Fibroblast of the aortic adventitia (primary cell): ENCODE measurements around the gene IL37. TPM values are rescaled to one million over a fixed set of nuclear protein-coding genes. Genes with fewer than 3 reads are reported as not detected.
"Not testable (repeated sequence)": the region's sequence is repeated elsewhere in the genome, so short reads cannot be mapped to it uniquely, and the experiment has no call there.

Source experiments
- DNase-seq: peaks from one replicate; pipeline ENCODE4 v3.0.0-alpha.2; 2010; ENCODE audit warnings: low read depth
- H3K4me3 ChIP-seq: 2 replicates; pipeline ENCODE4 v1.5.1; 2011; ENCODE audit warnings: low read depth, mild to moderate bottlenecking, control low read depth, low read length, moderate library complexity
- total RNA-seq: library from RNA; depleted of rRNA; stranded (reverse); fragments of >200 nt; gene quantifications from 2 replicates; pipeline ENCODE4 v1.2.3, GENCODE V29; 2012; ENCODE audit warnings: low replicate concordance
- TF ChIP-seq, protein P1 (sequence below): IDR thresholded peaks from 2 replicates; pipeline ENCODE4 v1.5.1; 2011; ENCODE audit warnings: mild to moderate bottlenecking, low read length, control low read depth, inconsistent platforms; ENCODE audit not compliant: insufficient read depth

Gene IL37
- total RNA-seq, 1 donor, result not detected

DNA sequence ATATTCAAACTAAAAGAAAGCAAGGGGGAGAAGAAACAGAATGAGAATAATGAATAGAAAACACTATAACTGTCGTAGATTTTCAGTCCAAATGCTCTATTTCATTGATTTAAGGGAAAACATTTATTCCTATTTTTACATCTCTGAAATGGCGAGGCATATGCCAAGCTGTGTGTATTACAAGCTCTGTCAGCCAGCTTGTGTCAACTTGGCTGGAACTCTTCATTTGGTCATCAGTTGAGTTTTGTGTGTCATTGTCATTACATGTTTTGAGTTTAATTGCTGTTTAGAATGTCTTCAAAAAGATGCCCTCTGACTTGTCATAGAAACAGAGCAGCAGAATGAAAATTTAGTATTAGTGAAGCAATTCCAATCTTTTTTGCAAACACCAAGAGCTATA lies 8.1 kb upstream of the IL37 start:
- no peak overlapping the region for H3K4me3 ChIP-seq
- no peak for DNase-seq
- TF ChIP-seq, protein P1, sequence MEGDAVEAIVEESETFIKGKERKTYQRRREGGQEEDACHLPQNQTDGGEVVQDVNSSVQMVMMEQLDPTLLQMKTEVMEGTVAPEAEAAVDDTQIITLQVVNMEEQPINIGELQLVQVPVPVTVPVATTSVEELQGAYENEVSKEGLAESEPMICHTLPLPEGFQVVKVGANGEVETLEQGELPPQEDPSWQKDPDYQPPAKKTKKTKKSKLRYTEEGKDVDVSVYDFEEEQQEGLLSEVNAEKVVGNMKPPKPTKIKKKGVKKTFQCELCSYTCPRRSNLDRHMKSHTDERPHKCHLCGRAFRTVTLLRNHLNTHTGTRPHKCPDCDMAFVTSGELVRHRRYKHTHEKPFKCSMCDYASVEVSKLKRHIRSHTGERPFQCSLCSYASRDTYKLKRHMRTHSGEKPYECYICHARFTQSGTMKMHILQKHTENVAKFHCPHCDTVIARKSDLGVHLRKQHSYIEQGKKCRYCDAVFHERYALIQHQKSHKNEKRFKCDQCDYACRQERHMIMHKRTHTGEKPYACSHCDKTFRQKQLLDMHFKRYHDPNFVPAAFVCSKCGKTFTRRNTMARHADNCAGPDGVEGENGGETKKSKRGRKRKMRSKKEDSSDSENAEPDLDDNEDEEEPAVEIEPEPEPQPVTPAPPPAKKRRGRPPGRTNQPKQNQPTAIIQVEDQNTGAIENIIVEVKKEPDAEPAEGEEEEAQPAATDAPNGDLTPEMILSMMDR, result no peak

DNA sequence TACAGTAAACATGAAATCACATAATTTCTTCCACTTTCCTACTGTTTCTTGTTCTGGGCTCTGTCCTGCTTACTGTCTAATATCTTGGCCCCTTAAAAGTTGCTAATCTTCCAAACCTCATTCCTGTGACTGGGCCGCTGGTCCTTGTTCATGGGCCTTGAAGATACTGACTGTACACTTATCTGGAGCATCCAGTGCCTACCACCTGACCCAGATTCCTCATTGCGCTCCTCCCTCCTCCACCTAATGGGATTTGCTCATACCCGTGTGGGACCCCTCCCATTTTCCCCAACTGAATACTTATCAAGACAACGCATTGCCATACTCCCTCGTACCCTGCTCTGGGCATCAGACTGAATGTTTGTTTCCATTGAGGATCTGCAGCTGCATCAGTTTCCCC lies 6.1 kb upstream of the IL37 start:
- TF ChIP-seq, protein P1, result no peak
- H3K4me3 ChIP-seq, result no peak overlapping the region
- DNase-seq, result no peak

DNA sequence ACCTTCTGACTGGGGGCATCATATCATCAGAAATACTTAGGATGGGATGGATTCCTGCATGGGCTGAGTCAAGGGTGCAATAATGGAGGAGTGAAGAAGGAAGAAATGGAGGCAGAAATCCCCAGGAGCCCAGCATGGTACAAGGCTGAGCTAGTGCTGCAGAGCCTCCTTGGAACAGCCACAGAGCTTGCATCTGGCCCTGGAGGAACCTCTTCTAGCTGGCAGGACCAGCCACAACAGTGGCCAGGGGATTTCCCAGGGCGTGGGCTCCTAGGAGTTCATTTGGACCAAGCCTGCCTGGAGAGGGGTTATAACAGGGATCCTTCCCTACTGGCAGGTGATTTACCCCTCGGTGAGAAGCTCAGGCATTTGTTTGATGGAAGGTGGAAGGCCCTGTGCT lies 4.7 kb upstream of the IL37 start:
- peak; percentile 34 for DNase-seq
- H3K4me3 ChIP-seq, result no peak overlapping the region
- TF ChIP-seq, protein P1, result no peak

DNA sequence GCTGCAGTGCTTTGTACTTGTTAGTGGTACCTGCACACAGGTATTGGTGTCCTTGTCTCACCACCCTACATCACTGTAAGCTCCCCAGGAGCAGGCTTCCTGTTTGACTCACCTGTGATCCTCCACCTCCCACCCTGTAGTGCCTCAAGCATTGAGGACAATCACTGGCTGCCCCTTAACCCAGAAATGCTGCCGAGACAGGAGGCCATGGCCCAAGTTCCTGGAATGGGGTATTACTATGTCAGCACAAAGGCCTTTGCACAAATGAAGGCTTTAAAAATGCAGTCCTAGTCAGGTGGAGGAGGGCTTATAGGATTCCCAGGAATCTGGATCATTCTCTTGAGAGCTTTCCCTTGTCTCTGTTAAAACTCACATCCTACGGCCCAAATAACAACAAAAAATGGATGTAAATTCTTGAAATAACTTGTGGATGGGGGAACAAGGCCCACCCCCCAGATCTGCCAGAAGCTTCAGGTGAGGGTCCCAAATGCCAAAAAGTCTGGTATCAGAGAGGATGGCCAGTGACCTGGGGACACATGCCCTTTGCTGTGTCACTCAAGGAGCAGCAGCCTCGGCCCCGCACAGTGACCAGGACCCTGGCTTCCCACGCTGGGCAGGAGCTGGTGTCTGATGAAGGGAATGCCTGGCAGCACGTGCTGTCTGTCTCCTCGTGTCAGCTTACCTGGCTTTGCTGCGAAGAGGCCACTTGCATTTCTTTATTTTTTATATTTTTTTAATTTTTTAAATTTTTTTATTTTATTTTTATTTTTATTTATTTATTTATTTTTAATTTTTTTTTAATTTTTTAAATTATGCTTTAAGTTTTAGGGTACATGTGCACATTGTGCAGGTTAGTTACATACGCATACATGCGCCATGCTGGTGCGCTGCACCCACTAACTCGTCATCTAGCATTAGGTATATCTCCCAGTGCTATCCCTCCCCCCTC lies 3.7 kb upstream of the IL37 start:
- DNase-seq, result no peak
- TF ChIP-seq, protein P1, result no peak

DNA sequence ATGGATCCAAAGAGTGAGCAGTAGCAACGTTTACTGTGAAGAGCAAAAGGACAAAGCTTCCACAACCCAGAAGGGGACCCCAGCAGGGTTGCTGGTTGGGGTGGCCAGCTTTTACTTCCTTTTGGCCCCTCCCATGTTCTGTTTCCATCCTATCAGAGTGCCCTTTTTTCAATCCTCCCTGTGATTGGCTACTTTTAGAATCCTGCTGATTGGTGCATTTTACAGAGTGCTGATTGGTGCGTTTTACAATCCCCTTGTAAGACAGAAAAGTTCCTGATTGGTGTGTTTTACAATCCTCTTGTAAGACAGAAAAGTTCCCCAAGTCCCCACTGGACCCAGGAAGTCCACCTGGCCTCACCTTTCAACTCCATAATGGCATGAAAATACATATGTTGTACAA lies 2.4 kb upstream of the IL37 start:
- DNase-seq, H3K4me3 ChIP-seq: not testable (repeated sequence)

More for the DNA sequence above, 3.7 kb upstream of the IL37 start:
- H3K4me3 ChIP-seq, result no peak overlapping the region

DNA sequence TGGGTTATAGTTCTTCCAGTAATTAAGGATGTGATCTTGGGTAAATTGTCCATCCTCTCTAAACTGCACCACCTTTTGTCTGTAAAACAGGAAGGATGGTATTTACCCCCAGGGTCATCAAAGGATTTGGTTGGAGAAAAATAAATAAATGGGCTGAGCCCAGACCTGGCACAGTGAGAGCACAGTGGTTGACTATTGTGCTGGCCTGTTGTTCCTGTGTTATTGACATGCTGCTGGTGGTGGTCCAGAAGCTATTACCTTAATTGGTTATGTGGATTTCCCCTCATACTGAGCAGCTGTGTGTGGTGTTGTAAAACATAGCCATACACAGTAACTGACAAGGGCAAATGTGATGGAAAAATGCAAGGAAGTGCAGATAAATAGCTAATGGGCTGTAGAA lies 746 bp upstream of the IL37 start:
- TF ChIP-seq, protein P1, result no peak
- no peak overlapping the region for H3K4me3 ChIP-seq
- no peak for DNase-seq

DNA sequence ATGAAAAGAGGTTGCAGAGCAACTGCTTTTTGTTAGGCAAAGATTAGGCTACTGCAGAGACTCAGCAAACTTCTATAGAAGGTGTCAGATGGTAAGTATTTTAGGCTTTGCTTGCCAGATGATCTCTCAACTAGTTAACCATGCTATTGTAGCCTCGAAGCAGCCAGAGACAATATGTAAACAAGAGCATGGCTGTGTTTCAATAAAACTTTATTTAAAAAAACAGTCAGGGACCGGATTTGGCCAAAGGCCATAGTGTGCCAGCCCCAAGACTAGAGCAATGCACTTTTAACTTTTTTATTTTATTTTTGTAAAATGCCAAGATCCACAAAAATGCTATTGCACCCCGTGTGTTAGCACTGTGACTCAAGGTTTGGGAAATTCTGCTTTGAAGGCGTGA lies 1.4 kb downstream of the IL37 start:
- no peak overlapping the region for H3K4me3 ChIP-seq
- no peak for DNase-seq
- TF ChIP-seq, protein P1, result no peak
